Measurements from ENCODE around the gene RASSF7.
"Not testable (repeated sequence)": the region's sequence is repeated elsewhere in the genome, so short reads cannot be mapped to it uniquely, and the experiment has no call there.

RASSF7 gene

GRCh38 chr11:560305-561147 lies at the start of gene RASSF7, which contains the start of gene LMNTD2:
Gene RASSF7, plus strand, starts transcription at chr11:560970. Its CDS starts 799 bp downstream, at chr11:561769.
Gene LMNTD2, minus strand, starts transcription at chr11:560738. Its CDS starts 22 bp downstream, at chr11:560716.
- DNase-seq (ENCODE audit: low read depth in 3 of 3): peak; percentile 95 to 97 (median 95)

GRCh38 chr11:512761-513595 lies 47.8 kb upstream of the RASSF7 start:
- no peak for DNase-seq (ENCODE audit: low read depth in 3 of 3)

- DNase-seq (ENCODE audit: low read depth in 3 of 3): no peak
These were observed 46.2 kb upstream of the RASSF7 start for GRCh38 chr11:514606-515005.

GRCh38 chr11:515131-515530 lies 45.6 kb upstream of the RASSF7 start:
- DNase-seq (ENCODE audit: low read depth in 3 of 3): no peak

- DNase-seq (ENCODE audit: low read depth in 3 of 3): no peak
These were observed 44.4 kb upstream of the RASSF7 start for GRCh38 chr11:516400-516799.

- not testable (repeated sequence) for DNase-seq (ENCODE audit: low read depth in 3 of 3)
These were observed 43.7 kb upstream of the RASSF7 start for GRCh38 chr11:516918-517685.

- peak; percentile 80 to 87 (median 80) for DNase-seq (ENCODE audit: low read depth in 3 of 3)
These were observed 42.1 kb upstream of the RASSF7 start for GRCh38 chr11:518463-519202.

GRCh38 chr11:520428-521176 lies 40.2 kb upstream of the RASSF7 start:
- DNase-seq (ENCODE audit: low read depth in 3 of 3): no peak

- no peak for DNase-seq (ENCODE audit: low read depth in 3 of 3)
These were observed 39.5 kb upstream of the RASSF7 start for GRCh38 chr11:521177-521688.

- DNase-seq (ENCODE audit: low read depth in 3 of 3): no peak
These were observed 34.6 kb upstream of the RASSF7 start for GRCh38 chr11:526192-526591.

GRCh38 chr11:528166-528814 lies 32.5 kb upstream of the RASSF7 start:
- DNase-seq (ENCODE audit: low read depth in 3 of 3): no peak

- no peak for DNase-seq (ENCODE audit: low read depth in 3 of 3)
These were observed 31.7 kb upstream of the RASSF7 start for GRCh38 chr11:528815-529727.

GRCh38 chr11:529728-530411 lies 30.9 kb upstream of the RASSF7 start:
- no peak for DNase-seq (ENCODE audit: low read depth in 3 of 3)

GRCh38 chr11:530960-531831 lies 29.6 kb upstream of the RASSF7 start:
- DNase-seq (ENCODE audit: low read depth in 3 of 3): no peak

GRCh38 chr11:531919-532526 lies 28.7 kb upstream of the RASSF7 start:
- DNase-seq (ENCODE audit: low read depth in 3 of 3): no peak

- DNase-seq (ENCODE audit: low read depth in 3 of 3): no peak
These were observed 28.2 kb upstream of the RASSF7 start for GRCh38 chr11:532527-532985.

Measured in stimulated activated CD4-positive, alpha-beta T cell treated with anti-CD3 and anti-CD28 coated beads, TNF-alpha, amount 100 ng/mL, for 4 hours (primary cell).